HepG2 (cell line): ENCODE measurements around the gene MEG3. TPM values are rescaled to one million over a fixed set of nuclear protein-coding genes. Genes with fewer than 3 reads are reported as not detected.
A peak's percentile ranks its signal among the peaks of the same experiment; 100 is the strongest.

Experiments used
- ATF7-NPFF ChIP-seq: sonication (generic); formaldehyde crosslinking; IDR thresholded peaks from 2 replicates; pipeline ENCODE4 v1.8.1; 2023; ENCODE audit warnings: mild to moderate bottlenecking, low read depth, missing genetic modification reagents, moderate library complexity
- GATA4 ChIP-seq: sonication (generic); IDR thresholded peaks from 2 replicates; pipeline ENCODE4 v1.6.1; 2016; ENCODE audit warnings: antibody characterized with exemption, low read depth, borderline replicate concordance
- GTF3A ChIP-seq: sonication (generic); formaldehyde crosslinking; conservative IDR thresholded peaks from 2 replicates; pipeline ENCODE4 v1.4.0; 2020; ENCODE audit warnings: mild to moderate bottlenecking, missing genetic modification reagents
- MLLT10 ChIP-seq: sonication (generic); formaldehyde crosslinking; IDR thresholded peaks from 2 replicates; pipeline ENCODE4 v1.4.0; 2020; ENCODE audit warnings: missing genetic modification reagents
- MLX ChIP-seq: IDR thresholded peaks from 2 replicates; pipeline ENCODE4 v1.6.1; 2016
- ZBTB25 ChIP-seq: IDR thresholded peaks from 2 replicates; pipeline ENCODE4 v1.6.1; 2018; ENCODE audit warnings: missing genetic modification reagents
- ZBTB40 ChIP-seq, 2 experiments: fragments of 450-650 bp in 1 of 2; sonication (generic) in 1 of 2; formaldehyde crosslinking in 1 of 2; IDR thresholded peaks; 2 replicates each; pipeline versions ENCODE4 v1.6.1 to v1.8.0; 2016 to 2022; ENCODE audit warnings: antibody characterized with exemption in 1 of 2, mild to moderate bottlenecking in 1 of 2, missing genetic modification reagents in 1 of 2
- ZNF180 ChIP-seq: sonication (generic); formaldehyde crosslinking; IDR thresholded peaks from 2 replicates; pipeline ENCODE4 v1.4.0; 2020; ENCODE audit warnings: low read depth, missing genetic modification reagents, borderline replicate concordance
- ZNF280B ChIP-seq: sonication (generic); formaldehyde crosslinking; IDR thresholded peaks from 2 replicates; pipeline ENCODE4 v1.5.0; 2020; ENCODE audit warnings: missing genetic modification reagents, mild to moderate bottlenecking, borderline replicate concordance
- ZNF282 ChIP-seq: fragments of 450-650 bp; IDR thresholded peaks from 2 replicates; pipeline ENCODE4 v1.6.1; 2018; ENCODE audit not compliant: partially characterized antibody
- ZNF574 ChIP-seq: sonication (generic); formaldehyde crosslinking; IDR thresholded peaks from 2 replicates; pipeline ENCODE4 v1.4.0; 2020; ENCODE audit warnings: missing genetic modification reagents
- ZNF772 ChIP-seq: sonication (generic); formaldehyde crosslinking; IDR thresholded peaks from 2 replicates; pipeline ENCODE4 v1.5.0; 2020; ENCODE audit warnings: mild to moderate bottlenecking, missing genetic modification reagents
- ZNF777 ChIP-seq: sonication (generic); formaldehyde crosslinking; IDR thresholded peaks from 2 replicates; pipeline ENCODE4 v1.4.0; 2020; ENCODE audit warnings: missing genetic modification reagents
- polyA plus RNA-seq, 8 experiments: library from polyadenylated mRNA; depleted of rRNA in 3 of 8; stranded (reverse) in 7 of 8; unstranded in 1 of 8; fragments of >200 nt; fragmentation: Illumina TruSeq in 4 of 8; extraction: Trizol in 4 of 8; gene quantifications; 2 replicates each; pipeline versions ENCODE4 v1.2.1 to v1.2.3, GENCODE V29; 2011 to 2016; ENCODE audit warnings: low read depth in 4 of 8, missing spikeins in 1 of 8, mixed read lengths in 1 of 8; ENCODE audit not compliant: insufficient read depth in 1 of 8
- total RNA-seq, 5 experiments: library from RNA; depleted of rRNA; stranded (reverse); fragments of >200 nt; fragmentation: Illumina TruSeq; extraction: Trizol; gene quantifications; 2 replicates each; pipeline ENCODE4 v1.2.3, GENCODE V29; 2016; ENCODE audit warnings: low read depth in 1 of 5

The MEG3 gene
- total and polyA plus RNA-seq, 2 of the 13 experiments (the other 11 are each of a cell fraction or from before 2014, with no cell fraction given): 0.17 TPM; not detected in 1

GRCh38 chr14:100816286-100816949 lies 9.5 kb upstream of the MEG3 start (continued):
- peak; percentile 11; the same call in 1 of the 2 replicates for TF ChIP-seq MLX (CRISPR knock-in tag)
- no peak for TF ChIP-seq ZNF282
- TF ChIP-seq ZBTB40 (IDR thresholded peaks at IDR 0.05): no peak
- 0 out of 2 replicates have a peak, but pooled peaks have one; percentile 14 for TF ChIP-seq ZBTB40 (CRISPR knock-in tag; IDR thresholded peaks at IDR 0.05)
- peak; percentile 75 for TF ChIP-seq ZNF772 (CRISPR knock-in tag)
- TF ChIP-seq GTF3A (CRISPR knock-in tag): no peak
- TF ChIP-seq ZNF777: no peak
- no peak for TF ChIP-seq MLLT10 (CRISPR knock-in tag)
- no peak for TF ChIP-seq ZNF280B
- peak; percentile 7; the same call in 1 of the 2 replicates for TF ChIP-seq ZNF574 (CRISPR knock-in tag)
- no peak; the same call in 1 of the 2 replicates for TF ChIP-seq ZBTB25 (CRISPR knock-in tag)
- TF ChIP-seq ZNF180 (CRISPR knock-in tag): no peak
- TF ChIP-seq ATF7-NPFF (CRISPR knock-in tag): no peak
- peak; percentile 17; the same call in 1 of the 2 replicates for TF ChIP-seq GATA4
